SHP77 (cell line): ENCODE measurements around the gene CA5A.

Source experiments
- DNase-seq, 2 experiments: peaks; one replicate each; lab custom pipeline; 2025; lab: John Stamatoyannopoulos, UW

Gene CA5A

GRCh38 chr16:87848676-87849345, 87.5 kb downstream of the CA5A start:
- DNase-seq = no peak

- no peak for DNase-seq
Measured at GRCh38 chr16:87847785-87848675, 88.3 kb downstream of the CA5A start.

GRCh38 chr16:87847467-87847784, 88.9 kb downstream of the CA5A start:
- DNase-seq = no peak

- DNase-seq = no peak
Measured at GRCh38 chr16:87846705-87847466, 89.4 kb downstream of the CA5A start.

- DNase-seq = no peak
Measured at GRCh38 chr16:87845807-87846619, 90.3 kb downstream of the CA5A start.

GRCh38 chr16:87845213-87845612, 91.1 kb downstream of the CA5A start:
- DNase-seq = no peak

- no peak for DNase-seq
Measured at GRCh38 chr16:87844809-87845208, 91.5 kb downstream of the CA5A start.

- DNase-seq = no peak
Measured at GRCh38 chr16:87844120-87844733, 92.1 kb downstream of the CA5A start.

GRCh38 chr16:87843678-87844105, 92.6 kb downstream of the CA5A start:
- DNase-seq = no peak

GRCh38 chr16:87842209-87842869, 94.0 kb downstream of the CA5A start:
- DNase-seq = no peak

- DNase-seq = no peak
Measured at GRCh38 chr16:87841340-87842208, 94.8 kb downstream of the CA5A start.

- no peak for DNase-seq
Measured at GRCh38 chr16:87840271-87840978, 95.9 kb downstream of the CA5A start.

GRCh38 chr16:87839542-87840270, 96.6 kb downstream of the CA5A start:
- no peak for DNase-seq

- DNase-seq = no peak
Measured at GRCh38 chr16:87838643-87839541, 97.4 kb downstream of the CA5A start.
